HCT116 (cell line): ENCODE data around the gene IPO13.

Experiments used
- ATF3 ChIP-seq: IDR thresholded peaks from 2 replicates; pipeline ENCODE4 v1.6.1; 2012
- CTCF ChIP-seq, 3 experiments: fragments of 200-600 bp in 1 of 3; sonication (generic) in 1 of 3; IDR thresholded peaks in 2 of 3; conservative IDR thresholded peaks in 1 of 3; 2 replicates each; pipeline ENCODE4 v1.5.1; 2012 to 2017; ENCODE audit warnings: low read depth in 2 of 3, low read length in 2 of 3, antibody characterized with exemption in 1 of 3, borderline replicate concordance in 1 of 3, control low read depth in 1 of 3, mild to moderate bottlenecking in 1 of 3, mixed read lengths in 1 of 3, mixed run types in 1 of 3, moderate library complexity in 1 of 3; ENCODE audit not compliant: insufficient read depth in 1 of 3
- POLR2A ChIP-seq: IDR thresholded peaks from 2 replicates; pipeline ENCODE4 v1.7.0; 2011; ENCODE audit warnings: borderline replicate concordance; ENCODE audit not compliant: insufficient read depth, insufficient read length; ENCODE audit errors: extremely low read depth
- RAD21 ChIP-seq: IDR thresholded peaks from 2 replicates; pipeline ENCODE4 v1.6.1; 2012; ENCODE audit warnings: low read depth, mild to moderate bottlenecking

GRCh38 chr1:43934986-43935324, 11.8 kb upstream of the IPO13 start:
- TF ChIP-seq ATF3: no peak
- no peak for TF ChIP-seq POLR2A
- TF ChIP-seq RAD21: no peak
- no peak for TF ChIP-seq CTCF (IDR thresholded peaks at IDR 0.05 in 2 of 3, conservative IDR thresholded peaks at IDR 0.05 in 1 of 3; ENCODE audit: borderline replicate concordance in 1 of 3, insufficient read depth in 1 of 3, low read depth in 2 of 3, low read length in 2 of 3)
